Measurements from ENCODE around the gene CYFIP2.
A peak's percentile ranks its signal among the peaks of the same experiment; 100 is the strongest.
"Not testable (repeated sequence)": the region's sequence is repeated elsewhere in the genome, so short reads cannot be mapped to it uniquely, and the experiment has no call there.

Gene CYFIP2

DNA sequence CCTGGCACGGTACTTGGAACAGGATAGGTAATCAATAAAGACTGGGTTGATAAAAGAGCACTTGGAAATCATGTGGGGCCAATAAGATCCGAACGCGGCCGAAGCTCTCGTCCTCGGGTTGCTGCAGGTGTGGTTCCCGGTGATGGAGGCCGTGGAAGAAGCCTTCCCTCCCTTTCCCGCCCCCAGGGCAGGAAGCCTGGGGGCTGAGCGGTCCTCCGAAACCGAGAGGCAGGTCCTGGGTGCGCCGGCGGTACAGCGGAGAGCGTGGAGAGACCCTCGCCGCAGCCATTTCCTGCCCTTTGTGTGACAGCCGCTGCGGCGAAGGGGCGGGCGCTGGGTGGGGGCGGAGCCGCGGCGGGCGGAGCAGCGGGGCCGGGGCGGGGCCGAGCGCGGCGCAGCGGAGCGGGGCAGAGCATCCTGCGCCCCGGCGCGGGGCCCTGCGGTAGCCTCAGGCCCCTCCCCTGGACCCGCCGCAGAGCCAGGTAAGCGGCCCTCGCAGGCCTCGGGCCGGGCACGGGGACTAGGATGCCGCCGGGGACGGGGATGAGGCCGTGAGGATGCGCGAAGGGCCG, at the start of gene CYFIP2:
TSS of gene CYFIP2 (plus strand) at position 410 of the 572 bp plus-strand sequence. CDS start 19,239 bp downstream, outside the sequence.
- peak; percentile 75 for FAIRE-seq
- DNase-seq (ENCODE audit: extremely low spot score, insufficient read length, low read depth): peak; percentile 76

DNA sequence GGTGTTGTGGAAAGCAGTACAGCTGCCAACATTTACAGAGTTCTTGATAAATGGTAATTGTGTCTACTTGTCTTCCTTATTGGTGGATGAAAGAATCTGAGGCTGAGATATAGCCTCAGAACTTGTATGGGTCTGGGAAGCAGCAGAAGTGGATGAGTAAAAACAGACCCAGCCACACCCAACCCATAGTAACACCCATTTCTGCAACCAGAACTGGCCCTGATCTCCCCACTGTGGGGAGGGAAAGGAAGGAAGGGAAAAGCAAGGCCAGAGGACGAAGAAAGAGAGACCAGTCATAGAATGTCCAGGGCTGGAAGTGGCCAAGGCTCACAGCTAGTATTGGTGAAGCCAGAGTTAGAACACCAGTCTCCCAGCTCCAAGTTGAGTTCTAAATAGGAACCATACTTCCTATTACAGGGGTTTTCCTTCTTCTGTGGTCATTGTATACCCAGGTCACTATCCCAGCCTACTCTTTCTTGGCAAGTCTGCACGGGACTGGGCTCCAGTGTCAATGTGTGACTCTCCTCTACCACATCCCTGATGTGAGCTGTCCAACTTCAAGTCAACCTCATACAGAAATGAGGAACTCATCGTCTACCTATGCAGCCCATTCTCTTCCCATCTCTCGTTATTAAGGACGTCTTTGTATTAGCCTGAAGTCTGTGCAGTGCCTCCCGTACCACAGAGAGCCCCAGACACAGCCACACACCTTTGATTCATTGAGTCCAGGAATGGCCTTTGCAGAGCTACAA, 49.4 kb upstream of the CYFIP2 start:
- FAIRE-seq: peak; percentile 70
- no peak for DNase-seq (ENCODE audit: extremely low spot score, insufficient read length, low read depth)

DNA sequence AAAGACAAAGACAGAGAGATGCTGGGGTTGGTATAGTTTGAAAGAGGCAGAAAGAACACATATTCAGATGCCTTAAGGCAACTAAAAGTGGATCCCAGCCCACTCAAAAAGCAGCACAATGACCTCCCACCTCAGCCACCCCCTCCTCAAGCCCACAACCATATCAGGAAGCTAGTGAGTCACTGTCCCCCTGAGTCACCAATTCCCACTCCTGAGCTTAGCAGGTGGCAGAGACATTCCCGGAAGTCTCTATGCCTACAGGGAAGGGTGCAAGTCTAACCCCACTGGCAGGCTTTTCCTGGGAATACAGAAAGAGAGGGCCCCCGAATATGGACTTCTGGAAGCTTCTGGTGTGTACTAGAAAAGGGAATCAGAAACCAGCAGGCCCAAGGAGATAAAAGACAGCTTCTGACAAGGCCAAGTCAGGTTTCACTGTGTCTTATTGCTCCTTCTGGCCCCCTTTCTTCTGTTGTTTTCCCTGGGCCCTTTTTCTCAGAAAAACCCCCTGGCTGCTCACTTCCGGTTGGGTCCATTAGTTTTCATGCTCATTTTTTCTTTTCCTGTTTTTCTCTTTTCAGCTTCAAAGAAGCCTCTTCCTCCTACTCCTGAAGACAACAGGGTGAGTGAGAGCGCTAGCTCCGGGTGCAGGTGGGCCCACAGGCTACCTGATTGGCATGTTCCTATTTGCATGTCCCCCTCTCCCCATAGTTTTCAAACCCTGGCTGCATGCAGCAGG, 48.5 kb upstream of the CYFIP2 start:
- FAIRE-seq: peak; percentile 58
- no peak for DNase-seq (ENCODE audit: extremely low spot score, insufficient read length, low read depth)

GRCh38 chr5:157219491-157220271, 46.2 kb upstream of the CYFIP2 start:
- DNase-seq (ENCODE audit: extremely low spot score, insufficient read length, low read depth) (no peak), FAIRE-seq (peak; percentile 88)

DNA sequence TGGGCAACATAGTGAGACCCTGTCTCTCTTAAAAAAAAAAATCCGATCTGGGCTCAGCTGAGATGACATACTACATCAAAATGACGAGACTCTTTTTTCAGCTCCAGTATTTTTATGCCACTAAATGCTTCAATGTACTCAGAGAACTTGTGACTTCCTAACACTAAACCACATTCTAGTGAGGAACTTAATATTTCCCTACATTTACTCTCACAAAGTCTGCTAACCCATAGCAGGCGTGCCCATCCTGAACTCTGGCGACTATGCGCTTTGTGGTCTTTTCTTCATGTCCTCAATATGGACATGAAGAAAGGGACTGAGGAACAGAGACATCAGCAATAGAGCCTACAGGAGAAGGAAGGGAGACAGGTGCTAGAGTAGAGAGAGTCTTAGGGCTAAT, 44.0 kb upstream of the CYFIP2 start:
- peak; percentile 18 for FAIRE-seq
- no peak for DNase-seq (ENCODE audit: extremely low spot score, insufficient read length, low read depth)

DNA sequence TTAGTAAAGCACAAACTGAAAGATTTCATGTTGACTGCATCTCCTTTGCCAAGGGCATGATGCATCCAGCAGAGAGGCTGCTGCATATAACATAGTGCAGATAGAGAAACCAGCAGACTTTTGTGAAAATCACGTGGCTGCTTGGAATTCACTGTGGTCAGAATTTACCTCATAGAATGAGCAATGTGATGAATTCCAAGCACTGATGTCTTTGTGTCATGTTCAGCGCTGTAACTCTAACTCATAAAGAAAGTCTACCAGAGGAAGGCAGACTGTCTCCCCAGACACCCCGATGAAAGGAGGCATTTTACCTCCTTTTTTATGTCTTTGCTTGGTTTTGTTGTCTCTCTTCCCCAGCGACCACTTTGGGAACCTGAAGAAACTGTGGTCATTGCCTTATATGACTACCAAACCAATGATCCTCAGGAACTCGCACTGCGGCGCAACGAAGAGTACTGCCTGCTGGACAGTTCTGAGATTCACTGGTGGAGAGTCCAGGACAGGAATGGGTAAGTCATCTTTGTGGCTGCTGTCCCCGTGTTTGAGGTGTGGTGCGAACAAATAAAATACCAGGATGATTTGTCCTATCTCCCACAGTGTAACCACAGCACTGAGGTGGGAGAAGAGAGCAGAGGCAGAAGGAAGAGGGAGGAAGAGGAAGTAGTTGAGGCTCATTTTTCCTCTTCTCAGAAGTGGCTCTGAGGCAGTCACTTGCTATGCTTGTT, 43.3 kb upstream of the CYFIP2 start:
- DNase-seq (ENCODE audit: extremely low spot score, insufficient read length, low read depth) (no peak), FAIRE-seq (peak; percentile 72)

GRCh38 chr5:157225469-157226422, 40.2 kb upstream of the CYFIP2 start:
- FAIRE-seq: no peak

DNA sequence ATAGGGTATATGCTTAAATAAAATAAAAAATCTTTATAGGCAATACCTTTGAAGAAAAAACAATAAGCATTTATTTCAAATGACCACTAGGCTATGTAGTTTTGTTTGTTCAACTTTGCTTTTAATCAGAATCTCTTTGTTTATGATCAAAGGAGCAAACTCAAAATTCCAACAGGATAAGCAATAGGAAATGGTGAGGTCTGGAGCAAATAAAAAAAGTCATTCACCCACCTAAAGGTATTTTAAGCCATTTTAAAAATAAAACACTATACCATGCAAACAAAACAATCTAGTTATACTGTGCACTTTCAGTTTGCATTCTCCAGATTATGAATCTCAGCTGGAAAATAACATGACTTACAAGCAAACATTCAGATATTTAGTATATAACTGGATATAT, 35.3 kb upstream of the CYFIP2 start:
- no peak for FAIRE-seq
- DNase-seq (ENCODE audit: extremely low spot score, insufficient read length, low read depth): no peak

More at GRCh38 chr5:157225469-157226422, 40.2 kb upstream of the CYFIP2 start:
- DNase-seq (ENCODE audit: extremely low spot score, insufficient read length, low read depth): no peak

DNA sequence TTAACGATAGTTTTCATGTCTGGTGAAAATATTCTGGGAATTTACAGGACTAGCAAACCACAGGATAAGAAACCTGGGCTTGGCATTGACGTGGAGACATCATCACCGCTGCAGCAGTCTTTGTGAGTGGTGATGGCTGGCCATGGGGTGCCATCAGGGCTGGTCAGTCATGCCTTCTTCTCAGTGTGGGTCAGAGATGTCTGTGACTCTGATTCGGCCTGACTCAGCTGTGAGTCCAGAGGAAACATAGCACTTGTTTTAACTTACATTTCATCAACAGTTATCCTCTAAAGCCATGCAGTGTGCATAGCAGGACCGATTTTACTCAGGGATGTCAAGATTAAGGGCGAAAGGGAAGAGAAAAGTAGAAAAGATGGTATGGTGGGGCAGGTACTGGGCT, 33.2 kb upstream of the CYFIP2 start:
- no peak for DNase-seq (ENCODE audit: extremely low spot score, insufficient read length, low read depth)

DNA sequence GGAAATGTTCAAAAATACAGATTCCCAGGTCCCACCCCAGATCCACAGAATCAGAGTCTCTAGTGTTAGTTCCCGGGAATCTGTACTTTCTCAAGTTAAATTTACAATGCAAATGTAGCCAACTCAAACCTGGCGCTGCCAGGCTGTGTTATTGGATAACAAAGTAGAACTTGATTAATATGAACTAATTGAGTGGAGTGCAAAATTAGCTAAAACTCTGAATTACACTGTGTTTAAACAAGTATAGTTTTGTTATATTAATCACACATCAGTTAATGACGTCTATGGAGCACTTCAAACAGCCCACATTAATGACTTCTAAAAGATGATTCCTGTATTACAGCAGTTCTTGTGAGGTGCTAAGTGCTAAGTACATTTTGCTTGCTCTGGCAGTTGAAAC, 32.4 kb upstream of the CYFIP2 start:
- FAIRE-seq: no peak
- DNase-seq (ENCODE audit: extremely low spot score, insufficient read length, low read depth): no peak

More for the DNA sequence above, 33.2 kb upstream of the CYFIP2 start:
- no peak for FAIRE-seq

DNA sequence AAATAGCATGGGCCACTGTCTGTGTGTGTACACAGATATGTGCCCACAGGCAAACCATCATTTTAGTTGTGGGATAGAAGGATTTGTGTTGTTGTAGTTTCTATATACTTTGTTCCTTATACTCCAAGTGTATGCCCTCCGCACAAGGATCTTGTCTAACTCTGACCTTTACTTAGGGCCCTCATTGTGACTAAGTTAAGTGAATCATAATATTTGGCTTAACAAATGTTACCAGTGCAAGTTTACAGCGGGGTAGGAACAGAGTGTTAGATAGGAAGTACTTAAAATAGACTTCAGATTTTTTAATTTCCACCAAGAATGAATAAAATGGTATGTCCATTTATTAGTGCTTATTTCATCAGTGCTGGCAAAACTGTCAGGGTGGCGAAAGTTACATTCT, 29.5 kb upstream of the CYFIP2 start:
- FAIRE-seq (no peak), DNase-seq (ENCODE audit: extremely low spot score, insufficient read length, low read depth) (no peak)

- FAIRE-seq (no peak), DNase-seq (ENCODE audit: extremely low spot score, insufficient read length, low read depth) (no peak)
Measured at GRCh38 chr5:157241483-157241882, 24.4 kb upstream of the CYFIP2 start.

DNA sequence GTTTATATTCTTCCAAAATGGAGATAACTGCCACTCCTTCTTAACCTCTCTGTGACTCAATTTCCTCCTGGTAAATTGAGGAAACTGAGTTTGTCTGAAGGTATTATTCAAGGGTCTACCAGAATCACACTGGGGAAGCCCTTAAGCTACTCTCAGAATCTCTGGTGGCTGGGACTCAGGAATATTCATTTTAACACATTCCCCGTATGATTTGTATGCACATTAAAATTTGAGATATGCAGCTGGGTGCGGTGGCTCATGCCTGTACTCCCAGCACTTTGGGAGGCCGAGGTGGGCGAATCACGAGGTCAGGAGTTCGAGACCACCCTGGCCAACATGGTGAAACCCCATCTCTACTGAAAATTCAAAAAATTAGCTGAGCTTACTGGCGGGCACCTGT, 21.2 kb upstream of the CYFIP2 start:
- DNase-seq (ENCODE audit: extremely low spot score, insufficient read length, low read depth); FAIRE-seq: not testable (repeated sequence)

DNA sequence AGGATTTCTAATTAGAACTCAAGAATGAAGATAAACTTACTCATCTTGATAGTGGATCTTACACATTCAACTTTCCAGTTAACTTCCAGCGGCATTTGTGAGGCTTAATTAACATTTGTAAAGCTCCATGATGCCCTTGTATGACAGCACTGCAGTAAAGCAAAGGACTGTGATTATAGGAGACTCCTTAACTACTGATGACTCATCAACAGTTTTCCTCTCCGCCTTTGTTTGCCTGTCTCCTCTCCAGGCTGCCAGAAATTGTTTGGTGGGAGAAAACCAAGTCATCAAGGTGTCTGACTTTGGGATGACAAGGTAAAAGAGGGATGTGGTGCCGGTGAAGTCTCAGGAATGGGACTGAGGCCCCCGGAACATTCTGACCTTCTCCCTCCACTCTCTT, 20.4 kb upstream of the CYFIP2 start:
- no peak for DNase-seq (ENCODE audit: extremely low spot score, insufficient read length, low read depth)

GRCh38 chr5:157245886-157246285, 20.0 kb upstream of the CYFIP2 start:
- no peak for FAIRE-seq
- DNase-seq (ENCODE audit: extremely low spot score, insufficient read length, low read depth): no peak

More for the DNA sequence above, 20.4 kb upstream of the CYFIP2 start:
- no peak for FAIRE-seq

- FAIRE-seq (no peak), DNase-seq (ENCODE audit: extremely low spot score, insufficient read length, low read depth) (no peak)
Measured at GRCh38 chr5:157247267-157247666, 18.7 kb upstream of the CYFIP2 start.

DNA sequence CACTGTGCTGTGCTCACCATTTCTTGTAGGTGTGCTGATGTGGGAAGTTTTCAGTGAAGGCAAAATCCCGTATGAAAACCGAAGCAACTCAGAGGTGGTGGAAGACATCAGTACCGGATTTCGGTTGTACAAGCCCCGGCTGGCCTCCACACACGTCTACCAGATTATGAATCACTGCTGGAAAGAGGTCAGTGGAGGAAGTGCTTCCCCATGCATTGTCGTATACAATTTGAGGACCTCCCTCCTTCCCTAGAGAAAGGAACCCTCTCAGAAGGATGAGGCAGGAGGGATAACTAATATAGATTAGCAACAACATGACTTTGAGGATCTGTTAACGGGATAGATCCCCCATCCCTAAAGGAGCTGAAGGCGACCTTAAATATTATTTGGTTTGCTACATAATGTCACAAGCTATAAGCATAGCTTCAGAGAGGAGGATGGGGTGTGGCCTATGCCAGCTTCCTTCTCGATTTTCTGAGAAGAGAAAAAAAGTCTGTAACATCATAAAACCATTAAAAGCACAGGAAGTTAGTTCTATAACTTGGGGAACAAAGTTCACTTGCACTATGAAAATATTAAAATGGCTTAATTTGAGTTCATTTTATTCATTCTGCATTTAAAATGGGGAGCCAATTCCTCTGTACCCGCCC, 17.0 kb upstream of the CYFIP2 start:
- FAIRE-seq: peak; percentile 47

More for the DNA sequence above, 17.0 kb upstream of the CYFIP2 start:
- DNase-seq (ENCODE audit: extremely low spot score, insufficient read length, low read depth): no peak
